KOPT-K1 (cell line): ENCODE data around the gene MTFP1.

Experiments
- H3K27ac ChIP-seq: fragments of 200-600 bp; sonication (generic); 2 replicates; pipeline ENCODE4 v1.5.1; 2016; ENCODE audit warnings: antibody characterized with exemption, mild to moderate bottlenecking, low read depth, low read length; ENCODE audit not compliant: poor library complexity, severe bottlenecking
- H3K36me3 ChIP-seq: fragments of 200-600 bp; sonication (generic); 2 replicates; pipeline ENCODE4 v1.5.1; 2017; ENCODE audit warnings: antibody characterized with exemption, mild to moderate bottlenecking, low read length, moderate library complexity; ENCODE audit not compliant: insufficient read depth
- H3K9me3 ChIP-seq: fragments of 200-600 bp; sonication (generic); 2 replicates; pipeline ENCODE4 v1.5.1; 2017; ENCODE audit warnings: antibody characterized with exemption, low read length, mild to moderate bottlenecking; ENCODE audit not compliant: insufficient read depth, poor library complexity, severe bottlenecking

MTFP1 gene

GRCh38 chr22:30472994-30473720 is 47.6 kb downstream of the MTFP1 start:
- Histone ChIP-seq H3K36me3 (no peaks in the 10 kb centered on the region), H3K27ac (no peak overlapping the region), H3K9me3 (no peaks in the 10 kb centered on the region)

- no peaks in the 10 kb centered on the region for H3K9me3 ChIP-seq
- no peak overlapping the region for H3K27ac ChIP-seq
- no peaks in the 10 kb centered on the region for H3K36me3 ChIP-seq
These were observed 48.6 kb downstream of the MTFP1 start for GRCh38 chr22:30474121-30474520.

GRCh38 chr22:30474683-30475424 is 49.3 kb downstream of the MTFP1 start:
- Histone ChIP-seq H3K27ac (no peak overlapping the region), H3K36me3 (no peaks in the 10 kb centered on the region), H3K9me3 (no peaks in the 10 kb centered on the region)
